ENCODE data around the gene C17orf114.

The C17orf114 gene

DNA sequence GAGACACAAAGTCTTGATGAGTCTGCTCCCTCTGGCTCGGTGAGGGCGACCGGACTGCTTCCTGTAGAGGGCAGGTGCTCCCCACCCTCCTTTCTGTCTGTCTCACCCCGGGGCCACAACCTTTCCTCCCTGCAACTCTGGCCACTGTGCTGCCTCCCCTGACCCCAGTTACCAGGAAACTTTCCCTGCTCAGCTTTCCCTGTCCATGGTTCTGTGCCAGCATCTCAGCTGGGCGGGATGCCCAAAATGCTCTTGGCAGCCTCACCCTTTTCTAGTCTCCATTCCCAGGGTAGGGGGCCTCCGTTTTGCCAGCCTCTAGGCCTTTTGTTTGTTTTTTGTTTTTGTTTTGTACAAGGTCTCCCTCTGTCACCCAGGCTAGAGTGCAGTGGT is 6.2 kb upstream of the C17orf114 start:
- peak overlapping the region in 7 of 12 donors; percentile 69 to 100 (median 86) for H3K4me3 ChIP-seq
- TF ChIP-seq, protein P1, sequence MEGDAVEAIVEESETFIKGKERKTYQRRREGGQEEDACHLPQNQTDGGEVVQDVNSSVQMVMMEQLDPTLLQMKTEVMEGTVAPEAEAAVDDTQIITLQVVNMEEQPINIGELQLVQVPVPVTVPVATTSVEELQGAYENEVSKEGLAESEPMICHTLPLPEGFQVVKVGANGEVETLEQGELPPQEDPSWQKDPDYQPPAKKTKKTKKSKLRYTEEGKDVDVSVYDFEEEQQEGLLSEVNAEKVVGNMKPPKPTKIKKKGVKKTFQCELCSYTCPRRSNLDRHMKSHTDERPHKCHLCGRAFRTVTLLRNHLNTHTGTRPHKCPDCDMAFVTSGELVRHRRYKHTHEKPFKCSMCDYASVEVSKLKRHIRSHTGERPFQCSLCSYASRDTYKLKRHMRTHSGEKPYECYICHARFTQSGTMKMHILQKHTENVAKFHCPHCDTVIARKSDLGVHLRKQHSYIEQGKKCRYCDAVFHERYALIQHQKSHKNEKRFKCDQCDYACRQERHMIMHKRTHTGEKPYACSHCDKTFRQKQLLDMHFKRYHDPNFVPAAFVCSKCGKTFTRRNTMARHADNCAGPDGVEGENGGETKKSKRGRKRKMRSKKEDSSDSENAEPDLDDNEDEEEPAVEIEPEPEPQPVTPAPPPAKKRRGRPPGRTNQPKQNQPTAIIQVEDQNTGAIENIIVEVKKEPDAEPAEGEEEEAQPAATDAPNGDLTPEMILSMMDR (IDR thresholded peaks at IDR 0.05), result no peak
- no peak for TF ChIP-seq POLR2A (IDR thresholded peaks at IDR 0.05)
- DNase-seq (peak; percentile 59 to 65 (median 64)), ATAC-seq (peak; percentile 10 to 59 (median 29))
- 46 to 59% (median 53%) methylated on average over 6 of the region's 6 CpGs for WGBS, 4 donors
- intact Hi-C loops (cut with DNase I), result loop anchor here in 1 of 10 donors (5.0 kb wide), 1 partner anchor 74 kb away; no protein-coding TSS in a partner anchor
- peaks cover 6 to 32% (median 16%) of the 10 kb centered on the region in 12 donors for H3K4me1 ChIP-seq
- H3K27me3 ChIP-seq, result no peaks in the 10 kb centered on the region
- H3K36me3 ChIP-seq, result peaks cover 0 to 28% (median 13%) of the 10 kb centered on the region in 9 donors
- H3K27ac ChIP-seq, result peak overlapping the region in 8 of 12 donors; percentile 3 to 92 (median 40)
- no peaks in the 10 kb centered on the region for H3K9me3 ChIP-seq

DNA sequence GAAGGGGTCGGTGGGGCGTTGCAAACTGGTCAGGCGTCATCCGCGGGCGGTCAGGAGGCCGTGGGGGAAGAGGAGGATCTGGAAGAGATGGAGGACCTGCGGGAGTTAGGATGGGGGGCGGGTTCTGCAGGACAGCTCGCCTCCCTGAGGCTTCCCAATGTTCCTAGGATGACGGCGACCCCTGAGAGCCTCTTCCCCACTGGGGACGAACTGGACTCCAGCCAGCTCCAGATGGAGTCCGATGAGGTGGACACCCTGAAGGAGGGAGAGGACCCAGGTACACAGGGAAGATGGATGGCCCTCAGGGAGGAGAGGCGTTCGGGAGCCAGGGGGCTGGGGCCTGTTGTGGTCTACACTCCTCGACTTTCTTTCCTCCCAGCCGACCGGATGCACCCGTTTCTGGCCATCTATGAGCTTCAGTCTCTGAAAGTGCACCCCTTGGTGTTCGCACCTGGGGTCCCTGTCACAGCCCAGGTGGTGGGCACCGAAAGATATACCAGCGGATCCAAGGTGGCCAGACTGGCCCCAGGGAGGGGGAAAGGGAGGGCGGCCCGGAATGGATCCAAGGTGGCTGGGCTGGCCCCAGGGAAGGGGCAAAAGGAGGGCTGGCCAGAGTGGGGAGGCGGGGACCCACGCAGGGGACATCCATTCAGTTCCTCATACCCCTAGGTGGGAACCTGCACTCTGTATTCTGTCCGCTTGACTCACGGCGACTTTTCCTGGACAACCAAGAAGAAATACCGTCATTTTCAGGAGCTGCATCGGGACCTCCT is 5.7 kb upstream of the C17orf114 start:
- H3K4me3 ChIP-seq, result peak overlapping the region; percentile 69 to 100 (median 86)
- intact Hi-C loops (cut with DNase I), result loop anchor here in 2 of 10 donors (2.0 to 5.0 kb wide), 2 partner anchors 25 to 75 kb away; partner anchors contain the start of gene MINK1 (in 1 of the 2)
- no peaks in the 10 kb centered on the region for H3K9me3 ChIP-seq
- no peaks in the 10 kb centered on the region for H3K27me3 ChIP-seq
- peak overlapping the region in 9 of 12 donors; percentile 3 to 92 (median 85) for H3K27ac ChIP-seq
- peaks cover 0 to 28% (median 13%) of the 10 kb centered on the region in 9 donors for H3K36me3 ChIP-seq
- TF ChIP-seq, protein P1 (IDR thresholded peaks at IDR 0.05), result no peak
- no peak for TF ChIP-seq POLR2A (IDR thresholded peaks at IDR 0.05)
- peak in 1 of 5 donors; percentile 64 for DNase-seq
- 33 to 39% (median 36%) methylated on average over 29 to 32 of the region's 32 CpGs for WGBS, 4 donors
- H3K4me1 ChIP-seq, result peaks cover 6 to 28% (median 16%) of the 10 kb centered on the region in 12 donors
- ATAC-seq, result peak in 2 of 4 donors; percentile 1 to 11

DNA sequence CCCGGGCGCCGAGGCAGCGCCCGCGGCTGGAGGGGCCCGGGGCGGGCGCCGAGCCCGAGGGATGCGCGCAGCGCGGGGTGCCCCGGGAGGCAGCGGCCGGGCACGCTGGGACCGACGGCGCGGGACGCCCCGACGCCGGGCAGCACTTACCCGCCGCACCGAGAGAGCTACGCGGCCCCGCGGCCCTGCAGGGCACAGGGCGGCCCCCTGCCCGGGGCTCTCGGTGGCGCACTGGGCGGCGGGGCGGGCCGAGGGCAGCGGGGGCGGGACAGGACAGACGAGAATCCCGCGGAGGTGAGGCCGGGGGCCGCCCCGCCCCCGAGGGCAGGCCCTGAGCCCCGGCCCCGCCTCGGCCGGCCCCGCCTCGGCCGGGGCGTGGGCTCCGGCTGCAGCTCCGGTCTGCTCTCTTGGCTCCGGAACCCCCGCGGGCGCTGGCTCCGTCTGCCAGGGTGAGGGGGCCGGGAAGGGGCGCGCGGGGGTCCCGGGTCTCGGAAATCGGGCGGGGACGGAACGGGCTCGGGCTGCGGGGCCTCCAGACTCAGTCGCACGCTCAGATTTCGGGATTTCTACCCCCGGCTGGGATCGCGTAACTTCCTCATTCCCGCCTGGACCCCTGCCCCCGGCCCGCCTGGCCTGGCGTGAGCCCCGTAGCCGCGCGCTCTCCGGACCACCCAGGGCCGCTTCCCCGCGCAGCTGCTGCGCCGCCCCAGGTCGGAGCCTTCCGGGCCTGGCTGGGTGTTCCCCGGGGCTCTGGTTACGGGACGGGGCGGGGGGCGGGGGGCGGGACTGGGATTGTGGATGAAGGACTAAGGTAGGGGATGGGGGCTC is 4.9 kb upstream of the C17orf114 start, which contains the start of gene PLD2:
Gene PLD2 (plus strand): TSS at position 376 of the 828 bp plus-strand sequence. CDS start 621 bp downstream, outside the sequence.
- ATAC-seq (peak; percentile 84 to 99 (median 98)), DNase-seq (peak; percentile 89 to 94 (median 90))
- TF ChIP-seq POLR2A (IDR thresholded peaks at IDR 0.05), result peak in 1 of 2 donors; percentile 72
- TF ChIP-seq, protein P1 (IDR thresholded peaks at IDR 0.05), result peak in 1 of 12 donors; percentile 7
- 1% methylated on average over 16 to 106 of the region's 106 CpGs for WGBS, 4 donors
- peak within 1 kb of the TSS; percentile 45 to 92 (median 85) for H3K27ac ChIP-seq
- H3K36me3 ChIP-seq, result peaks cover 0 to 27% (median 13%) of the 10 kb centered on the region in 9 donors
- no peaks in the 10 kb centered on the region for H3K9me3 ChIP-seq
- intact Hi-C loops (cut with DNase I), result loop anchor here in 2 of 10 donors (2.0 to 5.0 kb wide), 2 partner anchors 26 to 75 kb away; partner anchors contain the start of gene MINK1 (in 1 of the 2)
- no peaks in the 10 kb centered on the region for H3K27me3 ChIP-seq
- peaks cover 6 to 27% (median 16%) of the 10 kb centered on the region in 12 donors for H3K4me1 ChIP-seq
- peak within 1 kb of the TSS; percentile 69 to 100 (median 86) for H3K4me3 ChIP-seq

All from heart left ventricle (tissue), 16 donors.